Measurements from ENCODE around the gene WDR91.
"Not testable (repeated sequence)": the region's sequence is repeated elsewhere in the genome, so short reads cannot be mapped to it uniquely, and the experiment has no call there.

Gene WDR91

DNA sequence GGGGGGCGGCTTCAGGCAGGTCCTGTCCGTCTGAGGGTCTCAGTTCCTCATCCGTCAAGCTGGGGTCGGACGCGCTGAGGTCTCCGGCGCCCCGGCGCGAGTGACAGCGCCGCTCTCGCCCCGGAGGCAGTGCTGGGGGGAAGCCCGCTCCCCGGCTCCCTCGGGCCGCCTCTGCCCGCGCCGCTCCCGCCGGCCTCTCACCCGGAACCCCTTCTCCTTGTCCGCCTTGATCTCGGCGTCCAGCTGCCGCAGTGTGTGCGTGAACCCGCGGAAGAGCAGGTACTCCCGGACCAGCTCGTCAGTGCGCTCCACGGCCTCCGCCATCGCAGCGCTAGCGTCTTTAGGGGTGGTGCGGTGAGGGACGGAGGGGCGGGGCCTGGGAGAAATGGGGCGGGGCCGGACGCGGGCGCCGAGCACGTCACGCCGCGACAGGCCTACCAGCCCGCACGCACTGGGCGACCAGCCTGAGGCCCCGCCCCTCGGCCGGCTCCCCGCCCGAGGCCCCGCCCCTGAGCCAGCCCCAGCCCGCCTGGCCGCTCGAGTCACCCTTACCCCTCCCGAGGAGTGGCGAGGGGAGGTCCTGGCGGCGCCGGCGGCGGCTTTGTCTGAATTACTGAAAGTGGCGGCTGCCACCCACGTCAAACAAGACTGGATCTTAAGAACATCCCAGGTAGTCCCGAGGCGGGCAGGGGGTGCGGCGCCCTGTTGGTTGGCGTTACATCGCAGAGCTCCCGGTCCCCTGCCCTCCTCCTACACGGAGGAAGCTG lies at the start of gene WDR91:
WDR91 (minus strand) TSS at position 348 of the 767 bp plus-strand sequence; CDS start at position 324, 24 bp downstream.
- peak; percentile 89 for DNase-seq (ENCODE audit: low read depth)

DNA sequence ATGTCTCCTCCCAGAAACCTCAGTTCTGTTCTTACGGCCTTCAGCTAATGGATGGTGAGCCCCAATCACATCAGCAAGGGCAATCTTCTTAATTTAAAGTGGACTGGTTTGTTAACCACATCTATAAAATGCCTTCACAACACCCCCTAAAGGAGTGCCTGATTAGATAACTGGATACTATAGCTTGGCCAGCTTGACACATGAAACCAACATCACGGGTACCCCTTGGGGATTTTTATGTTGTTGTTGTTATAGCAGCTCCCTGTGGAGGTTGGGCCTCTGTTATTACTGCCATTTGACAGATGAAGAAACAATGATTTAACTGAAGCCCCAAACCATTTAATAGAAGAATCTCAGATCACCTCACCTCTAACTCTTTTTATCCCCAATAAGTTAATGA lies 49.1 kb upstream of the WDR91 start:
- no peak for DNase-seq (ENCODE audit: low read depth)

DNA sequence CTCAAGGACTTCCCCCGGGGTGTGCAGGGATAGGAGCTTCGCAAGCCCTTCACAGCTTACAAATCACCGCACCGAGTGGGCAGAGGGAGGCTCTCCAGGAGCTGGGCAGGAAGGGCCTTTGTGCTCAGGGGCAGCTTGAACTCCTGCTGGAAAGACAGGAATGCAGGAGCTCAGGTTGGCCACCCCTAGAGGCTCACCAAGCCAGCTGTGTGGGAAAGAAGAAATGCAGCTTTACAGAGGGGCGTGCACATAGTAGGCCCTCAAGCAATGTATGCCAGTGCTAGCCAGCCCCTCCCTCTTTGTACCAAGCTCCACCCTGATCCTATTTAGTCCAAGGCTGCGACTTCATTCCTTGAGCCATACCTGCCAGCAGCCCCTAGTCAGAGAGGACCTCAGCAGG lies 48.4 kb upstream of the WDR91 start:
- no peak for DNase-seq (ENCODE audit: low read depth)

DNA sequence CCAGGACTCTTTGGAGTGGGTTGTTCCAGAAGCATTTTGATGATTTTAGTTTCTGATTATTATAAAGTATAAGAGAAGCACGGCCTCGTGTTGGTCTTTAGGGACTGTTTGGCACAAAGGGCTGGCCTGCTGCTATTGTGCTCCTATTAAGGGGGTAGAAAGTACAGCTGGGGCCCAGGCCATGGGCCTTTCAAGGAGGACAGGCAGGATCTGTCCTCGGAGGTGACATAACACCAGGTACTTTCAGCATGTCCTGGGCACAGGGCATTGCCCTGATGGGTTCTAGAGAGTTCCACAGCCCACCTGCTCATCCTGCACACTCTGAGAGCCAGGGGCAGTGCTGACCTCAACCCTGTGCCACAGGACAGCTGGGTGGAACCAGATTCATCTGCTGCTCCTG lies 47.3 kb upstream of the WDR91 start:
- no peak for DNase-seq (ENCODE audit: low read depth)

DNA sequence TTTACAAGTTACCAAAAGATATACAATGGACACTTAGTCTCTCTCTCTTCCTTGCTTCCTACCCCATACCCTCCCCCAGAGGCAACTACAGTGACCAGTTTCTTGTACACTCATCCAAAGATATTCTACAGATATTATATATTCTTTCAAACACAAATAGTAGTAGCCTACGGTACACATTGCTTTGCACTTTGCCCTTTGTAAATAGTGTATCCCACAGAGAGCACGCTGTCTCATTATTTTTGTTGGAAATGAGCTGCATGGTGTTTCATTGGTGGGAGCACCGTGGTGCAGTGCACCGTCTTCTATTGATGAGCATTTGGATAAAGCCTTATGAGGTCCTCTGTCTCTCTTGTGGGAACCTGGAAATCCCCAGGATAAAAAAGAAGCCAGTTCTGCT lies 46.5 kb upstream of the WDR91 start:
- no peak for DNase-seq (ENCODE audit: low read depth)

DNA sequence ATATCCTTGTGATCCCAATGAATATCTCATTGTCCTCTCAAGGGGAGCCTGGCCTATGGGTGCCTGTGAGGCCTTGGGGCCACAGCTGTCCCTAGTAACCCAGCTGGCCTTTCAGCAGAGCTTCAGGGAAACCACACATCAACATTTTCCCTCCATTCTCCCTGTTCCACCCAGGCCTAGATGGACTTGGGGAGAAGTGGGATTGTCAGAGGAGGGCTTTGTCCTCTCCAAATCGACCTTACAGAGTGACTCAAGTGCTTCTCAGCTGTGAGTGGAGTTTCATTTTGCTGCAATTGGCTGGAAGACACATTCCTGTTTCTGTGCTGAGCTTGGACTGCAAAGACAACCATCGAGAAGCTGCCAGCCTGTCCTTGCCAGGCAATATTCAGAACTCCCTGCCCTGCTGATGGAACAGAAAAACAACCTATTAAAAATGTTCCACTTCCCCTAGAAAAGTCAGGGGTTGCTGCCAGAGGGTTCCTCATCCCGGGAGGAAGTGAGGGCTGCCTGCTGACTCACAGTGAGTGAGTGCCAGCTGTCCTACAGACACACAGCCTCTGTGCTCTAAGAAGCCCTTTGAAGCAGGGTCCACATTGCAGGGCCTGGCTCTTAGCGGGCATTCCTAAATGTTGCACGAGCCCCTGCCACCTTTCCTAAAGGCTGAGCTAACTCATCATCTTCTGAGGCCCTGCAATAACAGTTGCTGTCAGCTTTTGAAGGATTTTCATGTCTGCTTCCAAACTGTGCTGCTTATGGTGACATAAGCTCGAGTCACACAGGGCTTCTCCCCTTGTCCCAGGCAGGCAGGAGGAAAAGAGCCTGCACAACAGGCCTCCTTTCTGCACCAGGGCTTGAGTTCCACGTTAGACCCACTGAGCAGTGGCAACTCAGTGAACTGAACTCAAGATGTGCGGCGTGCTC lies 42.8 kb upstream of the WDR91 start:
- DNase-seq (ENCODE audit: low read depth), result peak; percentile 68

DNA sequence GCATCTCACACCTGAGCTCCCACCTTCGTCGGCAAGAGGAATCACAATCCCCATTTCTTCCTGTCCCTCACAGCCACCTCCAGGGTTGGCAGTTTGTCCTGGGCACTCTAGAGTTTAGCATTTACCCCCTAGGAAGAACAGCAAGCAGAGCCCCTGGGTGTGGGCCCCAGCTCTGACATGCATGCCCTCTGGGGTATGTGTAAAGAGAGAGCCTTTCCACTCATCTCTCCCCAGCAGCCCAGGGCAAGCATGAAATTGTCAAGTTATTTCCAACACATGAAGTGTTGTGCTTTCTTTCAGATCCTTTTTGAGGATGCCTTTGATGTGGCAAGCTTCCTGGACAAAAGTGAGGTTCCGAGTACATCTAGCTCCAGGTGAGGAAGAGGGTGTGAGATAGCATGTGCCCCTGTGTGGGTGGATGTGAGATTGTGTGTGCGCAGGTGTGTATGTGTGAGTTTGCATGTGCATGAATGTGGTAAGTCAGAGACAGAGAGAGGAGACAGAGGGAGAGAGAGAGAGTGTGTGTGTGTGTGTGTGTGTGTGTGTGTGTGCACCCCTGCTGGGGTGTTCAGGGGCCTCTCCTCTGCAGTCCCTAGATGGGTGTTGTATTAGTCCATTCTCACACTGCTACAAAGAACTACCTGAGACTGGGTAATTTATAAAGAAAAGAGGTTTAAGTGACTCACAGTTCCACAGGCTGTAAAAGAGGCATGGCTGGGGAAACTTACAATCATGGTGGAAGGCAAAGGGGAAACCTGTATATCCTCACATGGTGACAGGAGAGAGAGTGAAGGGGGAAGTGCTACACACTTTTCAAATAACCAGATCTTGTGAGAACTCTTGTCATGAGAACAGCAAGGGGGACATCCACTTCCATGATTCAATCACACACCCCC lies 40.4 kb upstream of the WDR91 start:
- no peak for DNase-seq (ENCODE audit: low read depth)

DNA sequence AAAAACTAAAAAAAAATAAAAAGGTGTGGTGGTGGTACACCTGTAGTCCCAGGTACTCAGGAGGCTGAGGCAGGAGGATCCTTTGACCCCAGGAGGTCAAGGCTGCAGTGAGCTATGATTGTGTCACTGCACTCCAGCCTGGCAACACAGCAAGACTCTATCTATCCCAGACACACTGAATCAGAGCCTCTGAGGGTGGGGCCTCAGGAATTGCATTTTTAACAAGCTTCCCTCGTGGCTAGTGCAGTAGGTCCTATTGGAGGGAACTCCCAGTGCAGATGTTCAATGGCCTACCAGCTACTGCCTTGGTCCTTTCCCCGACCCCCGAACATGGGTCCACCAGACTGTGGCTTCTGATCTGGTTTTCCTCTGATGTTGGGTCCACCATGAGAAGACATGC lies 37.2 kb upstream of the WDR91 start:
- no peak for DNase-seq (ENCODE audit: low read depth)

DNA sequence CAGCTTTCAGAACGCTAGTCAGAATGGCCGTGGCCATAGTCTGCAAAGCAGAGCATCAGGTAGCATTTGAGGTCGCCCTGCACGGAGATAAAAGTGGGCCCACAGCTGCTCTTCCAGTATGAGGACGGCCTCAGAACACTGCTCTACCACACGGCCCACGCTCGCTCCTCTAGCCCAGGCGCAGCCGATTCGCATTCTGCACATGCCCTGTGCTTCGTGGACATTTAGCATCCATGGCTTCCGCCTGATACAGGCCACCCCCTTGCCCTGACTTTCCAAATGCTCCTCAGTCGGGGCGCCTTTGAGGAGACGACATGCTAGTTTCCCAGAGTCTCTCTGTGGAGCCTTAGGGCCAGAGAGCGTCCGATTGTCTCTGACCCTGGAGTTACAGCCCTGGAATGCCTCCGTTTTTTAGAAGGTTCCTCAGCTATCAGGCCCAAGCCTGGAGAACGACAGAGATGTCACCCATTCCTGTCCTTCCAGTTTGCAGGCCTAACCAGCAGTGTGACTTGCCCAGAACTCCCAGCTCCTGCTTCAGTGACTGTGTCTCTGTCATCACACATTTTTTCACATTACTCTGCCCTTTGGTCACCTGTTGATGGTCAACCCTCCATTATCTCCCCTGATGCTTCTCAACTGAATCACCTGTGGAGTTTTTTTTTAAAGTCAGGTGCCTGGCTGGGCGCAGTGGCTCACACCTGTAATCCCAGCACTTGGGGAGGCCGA lies 36.6 kb upstream of the WDR91 start:
- DNase-seq (ENCODE audit: low read depth), result no peak

DNA sequence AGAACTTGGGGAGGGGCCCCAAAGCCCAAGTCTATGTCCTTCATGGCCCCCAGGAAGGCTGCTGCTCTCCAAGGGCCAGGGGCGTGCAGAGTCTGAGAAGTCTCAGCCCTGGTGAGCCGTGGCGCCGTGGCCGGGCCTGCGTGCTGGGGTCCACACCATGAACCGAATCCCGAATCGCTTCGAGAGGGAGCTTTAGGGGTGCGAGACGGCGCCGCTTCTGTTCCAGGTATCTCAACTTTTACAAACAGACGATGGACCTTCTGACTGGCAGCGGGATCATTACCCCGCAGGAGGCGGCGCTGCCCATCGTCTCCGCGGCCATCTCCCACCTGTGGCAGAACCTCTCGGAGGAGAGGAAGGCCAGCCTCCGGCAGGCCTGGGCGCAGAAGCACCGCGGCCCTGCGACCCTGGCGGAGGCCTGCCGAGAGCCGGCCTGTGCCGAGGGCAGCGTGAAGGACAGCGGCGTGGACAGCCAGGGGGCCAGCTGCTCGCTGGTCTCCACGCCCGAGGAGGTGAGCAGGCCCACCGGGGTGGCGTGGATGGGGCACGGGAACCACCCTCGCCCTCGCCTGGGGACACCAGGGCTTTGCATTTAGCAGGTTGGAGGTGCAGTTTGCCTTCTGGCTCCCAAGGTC lies 35.0 kb upstream of the WDR91 start:
- no peak for DNase-seq (ENCODE audit: low read depth)

DNA sequence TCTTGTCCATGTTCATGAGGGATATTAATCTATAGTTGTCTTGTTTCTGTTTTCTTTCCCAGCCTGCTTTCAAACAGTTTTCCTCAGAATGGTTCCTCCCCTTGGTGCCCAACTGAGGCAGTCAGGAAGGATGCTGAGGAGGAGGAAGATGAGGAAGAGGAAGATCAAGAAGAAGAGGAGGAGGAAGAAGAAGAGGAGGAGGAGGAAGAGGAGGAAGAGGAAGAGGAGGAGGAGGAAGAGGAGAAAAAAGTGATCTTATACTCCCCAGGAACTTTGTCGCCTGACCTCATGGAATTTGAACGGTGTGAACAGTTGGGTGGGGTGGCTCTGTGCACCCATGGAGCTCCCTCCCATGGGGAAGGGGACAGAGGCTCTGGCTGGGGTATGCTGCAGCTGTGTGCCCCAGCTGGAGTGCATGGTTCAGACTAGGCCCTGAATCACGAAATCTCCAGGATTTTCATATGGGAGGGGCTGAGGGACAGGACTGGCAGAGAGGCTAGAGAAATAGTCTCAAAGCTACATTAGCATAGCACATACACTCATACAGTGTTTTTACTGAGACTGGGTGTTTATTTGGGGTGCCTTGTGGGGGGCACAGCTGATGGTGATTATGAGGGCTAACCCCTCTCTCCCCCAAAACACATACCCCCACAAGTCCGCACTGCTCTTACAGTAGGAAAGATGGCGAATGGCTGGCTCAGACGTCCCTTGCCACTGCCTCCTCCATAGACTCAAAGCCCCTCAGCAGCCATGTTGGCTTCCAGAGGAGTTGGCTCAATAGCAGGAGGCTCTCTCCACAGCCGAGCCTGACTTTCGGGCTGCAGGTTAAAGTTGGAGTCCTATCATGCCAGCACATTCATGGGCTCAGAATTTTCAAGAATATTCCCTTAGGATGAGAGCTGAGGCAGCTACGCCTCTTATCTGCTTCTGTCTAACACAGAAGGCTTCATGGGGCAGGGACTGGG lies 34.2 kb upstream of the WDR91 start:
- no peak for DNase-seq (ENCODE audit: low read depth)

DNA sequence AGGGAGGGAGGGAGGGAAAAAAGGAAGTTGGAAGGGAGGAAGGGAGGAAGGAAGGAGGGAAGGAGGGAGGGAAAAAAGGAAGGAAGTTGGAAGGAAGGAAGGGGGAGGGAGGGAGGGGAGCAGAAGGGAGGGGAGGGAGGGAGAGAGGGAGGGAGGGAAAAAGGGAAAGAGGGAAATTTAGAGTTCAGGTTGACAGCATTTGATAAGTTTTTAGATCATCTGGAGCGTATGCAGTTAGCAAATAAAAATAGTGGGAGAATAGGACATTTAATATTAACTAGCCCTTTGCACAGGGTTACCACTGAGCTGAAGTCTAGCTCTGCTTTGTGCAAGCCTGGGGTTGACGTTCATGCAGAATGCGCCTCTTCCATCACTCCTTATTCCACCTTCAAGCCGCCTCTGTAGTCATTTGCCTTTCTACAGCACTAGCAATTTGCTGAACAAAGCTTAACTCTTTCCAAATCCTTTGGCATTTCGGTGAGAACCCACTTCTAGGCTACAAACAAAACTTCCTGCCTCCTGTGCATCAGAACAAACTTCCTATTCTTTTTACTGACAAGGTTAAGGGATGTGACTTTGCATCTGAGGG lies 30.9 kb upstream of the WDR91 start:
- DNase-seq (ENCODE audit: low read depth), result no peak

DNA sequence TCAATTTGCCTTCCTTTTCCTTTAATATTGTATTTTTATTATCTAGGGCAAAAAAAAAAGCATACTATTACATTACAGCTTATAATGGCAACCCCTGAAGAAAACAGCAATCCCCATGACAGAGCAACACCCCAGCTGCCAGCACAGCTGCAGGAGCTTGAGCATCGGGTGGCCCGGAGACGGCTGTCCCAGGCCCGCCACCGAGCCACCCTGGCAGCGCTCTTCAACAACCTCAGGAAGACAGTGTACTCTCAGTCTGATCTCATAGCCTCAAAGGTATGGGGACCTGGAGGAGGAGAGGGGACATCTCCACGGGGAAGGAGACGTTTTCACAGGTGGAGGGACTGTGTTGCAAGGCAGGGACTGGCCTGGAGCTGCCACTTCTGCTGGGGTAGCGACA lies 29.1 kb upstream of the WDR91 start:
- DNase-seq (ENCODE audit: low read depth), result no peak

DNA sequence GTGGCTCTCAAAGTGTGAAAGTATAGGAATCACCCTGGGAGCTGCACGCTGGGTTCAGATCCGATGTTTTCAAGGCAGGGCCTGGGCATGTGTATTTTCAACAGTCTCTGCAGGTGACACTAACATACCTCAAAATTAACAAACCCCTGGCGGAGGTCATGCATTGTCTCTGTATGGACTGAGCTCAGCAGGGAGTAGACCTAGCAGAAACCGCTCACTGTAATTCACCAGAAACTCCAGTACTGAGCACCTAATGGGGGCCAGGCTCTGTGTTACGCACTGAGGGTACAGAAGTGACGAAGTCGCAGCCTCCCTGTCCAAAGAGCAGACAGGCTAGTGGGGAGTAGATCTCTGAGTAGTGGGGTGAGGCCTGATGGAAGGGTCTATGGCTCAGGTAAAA lies 27.9 kb upstream of the WDR91 start:
- no peak for DNase-seq (ENCODE audit: low read depth)

DNA sequence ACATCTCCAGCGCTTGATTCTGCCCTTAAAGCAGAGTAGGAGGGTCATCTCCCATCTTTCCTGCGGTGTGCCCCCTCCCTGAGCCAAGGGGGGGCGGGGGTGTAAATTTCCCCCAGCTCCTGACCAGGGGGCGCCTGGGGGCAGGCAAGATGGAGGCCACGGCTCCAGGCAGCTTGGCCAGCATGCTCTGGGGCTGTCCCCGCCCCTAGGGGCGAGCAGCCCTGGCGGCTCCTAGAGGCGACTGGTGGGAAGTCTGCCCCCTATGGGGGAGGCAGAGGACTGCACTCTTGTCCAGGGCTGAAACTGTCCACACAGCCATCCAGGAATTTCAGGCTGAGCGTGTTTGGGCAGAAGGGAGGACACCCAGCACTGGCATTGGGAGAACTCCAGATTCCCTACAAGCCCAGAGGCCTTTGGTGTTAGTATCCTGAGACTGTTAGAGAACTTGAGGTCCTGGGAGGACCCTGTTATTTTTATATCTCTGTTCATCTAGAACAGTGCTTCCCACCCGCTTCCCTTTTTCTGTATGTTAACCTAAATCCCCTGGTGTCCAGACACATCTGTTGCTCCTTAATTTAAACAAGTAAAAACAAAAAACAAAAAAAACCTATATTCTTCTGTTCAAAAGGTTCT lies 26.9 kb upstream of the WDR91 start:
- no peak for DNase-seq (ENCODE audit: low read depth)

DNA sequence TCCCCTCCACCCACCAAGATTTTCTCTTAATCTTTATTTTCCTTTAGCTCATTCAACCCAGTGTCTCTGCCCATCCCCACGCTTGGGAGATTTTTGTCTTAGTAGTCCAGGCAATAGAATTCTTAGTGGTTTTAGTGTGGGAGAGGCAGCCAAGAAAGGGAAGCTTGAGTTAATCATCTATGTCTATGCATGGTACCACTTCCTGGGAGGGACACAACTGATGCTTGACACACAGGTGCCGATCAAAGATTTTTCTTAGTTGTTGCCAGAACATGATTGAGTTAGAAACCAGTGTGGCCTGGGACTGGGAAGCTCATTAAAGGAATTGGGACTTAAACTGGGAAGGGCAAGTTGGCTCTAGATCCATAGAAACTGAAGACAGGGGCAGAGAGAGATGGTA lies 25.4 kb upstream of the WDR91 start:
- DNase-seq (ENCODE audit: low read depth), result no peak

DNA sequence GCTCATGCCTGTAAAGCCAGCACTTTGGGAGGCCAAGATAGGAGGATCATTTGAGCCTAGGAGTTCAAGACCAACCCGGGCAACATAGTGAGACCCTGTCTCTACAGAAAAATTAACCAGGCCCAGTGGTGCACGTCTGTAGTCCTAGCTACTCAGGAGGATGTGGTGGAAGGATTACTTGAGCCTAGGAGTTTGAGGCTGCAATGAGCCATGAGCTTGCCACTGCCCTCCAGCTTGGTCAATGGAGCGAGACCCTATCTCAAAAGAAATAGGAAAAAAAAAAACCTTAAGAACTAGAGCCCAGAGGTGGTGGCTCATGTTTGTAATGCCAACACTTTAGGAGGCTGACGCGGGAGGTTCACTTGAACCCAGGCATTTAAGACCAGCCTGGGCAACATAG lies 24.5 kb upstream of the WDR91 start:
- DNase-seq (ENCODE audit: low read depth), result no peak

DNA sequence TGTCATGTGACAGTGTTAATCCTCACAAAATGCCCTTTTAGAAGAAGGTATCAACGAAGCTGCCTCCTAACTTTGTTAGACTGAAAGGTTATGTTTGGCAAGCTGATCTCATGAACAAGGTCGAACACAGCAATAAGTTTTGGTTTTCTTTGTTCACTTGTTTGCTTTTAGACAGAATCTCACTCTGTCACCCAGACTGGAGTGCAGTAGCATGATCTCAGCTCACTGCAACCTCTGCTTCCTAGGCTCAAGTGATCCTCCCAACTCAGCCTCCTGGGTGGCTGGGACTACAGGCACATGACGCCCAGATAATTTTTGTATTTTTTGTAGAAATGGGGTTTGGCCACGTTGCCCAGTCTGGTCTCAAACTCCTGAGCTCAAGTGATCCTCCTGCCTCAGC lies 23.4 kb upstream of the WDR91 start:
- no peak for DNase-seq (ENCODE audit: low read depth)

DNA sequence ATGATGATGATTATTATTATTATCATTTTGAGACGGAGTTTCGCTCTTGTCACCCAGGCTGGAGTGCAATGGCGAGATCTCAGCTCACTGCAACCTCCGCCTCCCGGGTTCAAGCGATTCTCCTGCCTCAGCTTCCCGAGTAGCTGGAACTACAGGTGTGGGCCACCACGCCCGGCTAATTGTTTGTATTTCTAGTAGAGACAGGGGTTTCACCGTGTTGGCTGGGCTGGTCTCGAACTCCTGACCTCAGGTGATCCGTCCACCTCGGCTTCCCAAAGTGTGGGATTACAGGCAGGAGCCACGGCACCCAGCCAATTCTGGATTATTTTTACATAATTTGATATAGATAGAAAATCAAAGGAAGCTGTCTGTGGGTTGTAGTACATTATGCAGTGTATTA lies 22.8 kb upstream of the WDR91 start:
- DNase-seq (ENCODE audit: low read depth), result not testable (repeated sequence)
